ENCODE data around the gene SPIN1.

DNA sequence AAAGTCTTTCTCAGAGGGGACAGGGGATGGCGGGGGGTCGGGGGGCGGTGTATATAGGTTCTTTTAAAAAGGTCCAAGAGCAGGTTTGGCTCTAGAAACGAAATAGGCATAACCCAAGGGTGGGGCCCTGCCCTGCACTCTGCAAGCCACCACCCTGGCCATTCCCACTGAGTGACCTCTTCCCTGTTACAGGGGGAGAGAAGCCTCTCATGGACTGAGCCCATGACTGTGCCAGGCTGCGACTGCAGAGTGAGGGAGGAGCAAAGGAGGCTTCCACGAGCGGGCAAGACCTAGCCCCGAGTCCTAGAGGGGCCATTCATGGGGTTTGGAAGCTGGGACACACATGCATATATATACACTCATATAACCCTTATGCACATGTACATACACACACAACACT lies 136.7 kb downstream of the SPIN1 start:
- TF ChIP-seq, protein P1, sequence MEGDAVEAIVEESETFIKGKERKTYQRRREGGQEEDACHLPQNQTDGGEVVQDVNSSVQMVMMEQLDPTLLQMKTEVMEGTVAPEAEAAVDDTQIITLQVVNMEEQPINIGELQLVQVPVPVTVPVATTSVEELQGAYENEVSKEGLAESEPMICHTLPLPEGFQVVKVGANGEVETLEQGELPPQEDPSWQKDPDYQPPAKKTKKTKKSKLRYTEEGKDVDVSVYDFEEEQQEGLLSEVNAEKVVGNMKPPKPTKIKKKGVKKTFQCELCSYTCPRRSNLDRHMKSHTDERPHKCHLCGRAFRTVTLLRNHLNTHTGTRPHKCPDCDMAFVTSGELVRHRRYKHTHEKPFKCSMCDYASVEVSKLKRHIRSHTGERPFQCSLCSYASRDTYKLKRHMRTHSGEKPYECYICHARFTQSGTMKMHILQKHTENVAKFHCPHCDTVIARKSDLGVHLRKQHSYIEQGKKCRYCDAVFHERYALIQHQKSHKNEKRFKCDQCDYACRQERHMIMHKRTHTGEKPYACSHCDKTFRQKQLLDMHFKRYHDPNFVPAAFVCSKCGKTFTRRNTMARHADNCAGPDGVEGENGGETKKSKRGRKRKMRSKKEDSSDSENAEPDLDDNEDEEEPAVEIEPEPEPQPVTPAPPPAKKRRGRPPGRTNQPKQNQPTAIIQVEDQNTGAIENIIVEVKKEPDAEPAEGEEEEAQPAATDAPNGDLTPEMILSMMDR (IDR thresholded peaks at IDR 0.05), result no peak
- TF ChIP-seq EZH2 (IDR thresholded peaks at IDR 0.05; ENCODE audit: borderline replicate concordance, insufficient read depth, low read depth, low read length, poor library complexity, severe bottlenecking), result no peak

Measured in B cell (primary cell).